ENCODE measurements around the gene ZBTB25.

The ZBTB25 gene

GRCh38 chr14:64515053-64515452 is 11.4 kb upstream of the ZBTB25 start:
- no peak for DNase-seq

GRCh38 chr14:64513271-64513670 is 9.6 kb upstream of the ZBTB25 start:
- no peak for DNase-seq

GRCh38 chr14:64510825-64511671 is 7.4 kb upstream of the ZBTB25 start:
- DNase-seq: peak; percentile 12 to 76

- no peak for DNase-seq
Measured at GRCh38 chr14:64509036-64509435, 5.4 kb upstream of the ZBTB25 start.

GRCh38 chr14:64508215-64508776 is 4.7 kb upstream of the ZBTB25 start:
- DNase-seq: no peak

GRCh38 chr14:64507376-64508156 is 3.9 kb upstream of the ZBTB25 start:
- no peak for DNase-seq

GRCh38 chr14:64506721-64507120 is 3.1 kb upstream of the ZBTB25 start:
- DNase-seq: no peak

- DNase-seq: peak; percentile 77 to 88
Measured at GRCh38 chr14:64504897-64505794, 1.5 kb upstream of the ZBTB25 start.

GRCh38 chr14:64504310-64504896 is 765 bp upstream of the ZBTB25 start, which contains the start of gene ZBTB1:
TSS of gene ZBTB1 (plus strand) at chr14:64504770. CDS start at chr14:64521505, 16,735 bp downstream.
- peak; percentile 68 to 82 for DNase-seq

GRCh38 chr14:64502887-64503433 is 678 bp downstream of the ZBTB25 start:
- peak in 1 of 2 experiments; percentile 30 for DNase-seq

- DNase-seq: no peak
Measured at GRCh38 chr14:64502456-64502855, 1.2 kb downstream of the ZBTB25 start.

- DNase-seq: no peak
Measured at GRCh38 chr14:64501411-64502171, 2.0 kb downstream of the ZBTB25 start.

GRCh38 chr14:64500088-64500487 is 3.5 kb downstream of the ZBTB25 start:
- no peak for DNase-seq

- DNase-seq: no peak
Measured at GRCh38 chr14:64496764-64497163, 6.9 kb downstream of the ZBTB25 start.

GRCh38 chr14:64495252-64495651 is 8.4 kb downstream of the ZBTB25 start:
- DNase-seq: no peak

- no peak for DNase-seq
Measured at GRCh38 chr14:64493455-64493854, 10.2 kb downstream of the ZBTB25 start.

- DNase-seq: no peak
Measured at GRCh38 chr14:64491637-64492036, 12.0 kb downstream of the ZBTB25 start.

GRCh38 chr14:64488590-64489099 is 15.0 kb downstream of the ZBTB25 start:
- no peak for DNase-seq

- DNase-seq: peak; percentile 15 to 35
Measured at GRCh38 chr14:64478634-64479250, 24.9 kb downstream of the ZBTB25 start.

GRCh38 chr14:64476438-64476837 is 27.2 kb downstream of the ZBTB25 start:
- DNase-seq: no peak

Measured in NCI-H446 (cell line).